ENCODE results near the gene PDLIM4.

PDLIM4 gene

DNA sequence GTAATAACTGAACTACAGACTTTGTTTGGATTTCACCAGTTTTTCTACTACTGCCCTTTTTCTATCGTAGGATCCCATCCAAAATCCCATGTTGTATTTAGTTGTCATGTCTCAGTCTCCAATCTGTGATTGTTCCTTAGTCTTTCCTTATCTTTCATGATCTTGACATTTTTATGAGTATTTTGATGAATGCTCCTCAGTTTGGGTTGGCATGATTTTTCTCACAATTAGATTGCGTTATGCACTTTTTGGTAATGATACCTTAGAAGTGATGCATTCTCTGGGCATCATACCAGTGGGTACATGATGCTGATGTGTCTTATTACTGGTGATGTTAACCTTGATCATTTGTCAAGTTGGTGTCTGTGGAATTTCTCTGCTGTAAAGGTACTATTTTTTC is 42.4 kb downstream of the PDLIM4 start:
- FAIRE-seq (no peak), DNase-seq (ENCODE audit: extremely low spot score, insufficient read length, low read depth) (no peak)

DNA sequence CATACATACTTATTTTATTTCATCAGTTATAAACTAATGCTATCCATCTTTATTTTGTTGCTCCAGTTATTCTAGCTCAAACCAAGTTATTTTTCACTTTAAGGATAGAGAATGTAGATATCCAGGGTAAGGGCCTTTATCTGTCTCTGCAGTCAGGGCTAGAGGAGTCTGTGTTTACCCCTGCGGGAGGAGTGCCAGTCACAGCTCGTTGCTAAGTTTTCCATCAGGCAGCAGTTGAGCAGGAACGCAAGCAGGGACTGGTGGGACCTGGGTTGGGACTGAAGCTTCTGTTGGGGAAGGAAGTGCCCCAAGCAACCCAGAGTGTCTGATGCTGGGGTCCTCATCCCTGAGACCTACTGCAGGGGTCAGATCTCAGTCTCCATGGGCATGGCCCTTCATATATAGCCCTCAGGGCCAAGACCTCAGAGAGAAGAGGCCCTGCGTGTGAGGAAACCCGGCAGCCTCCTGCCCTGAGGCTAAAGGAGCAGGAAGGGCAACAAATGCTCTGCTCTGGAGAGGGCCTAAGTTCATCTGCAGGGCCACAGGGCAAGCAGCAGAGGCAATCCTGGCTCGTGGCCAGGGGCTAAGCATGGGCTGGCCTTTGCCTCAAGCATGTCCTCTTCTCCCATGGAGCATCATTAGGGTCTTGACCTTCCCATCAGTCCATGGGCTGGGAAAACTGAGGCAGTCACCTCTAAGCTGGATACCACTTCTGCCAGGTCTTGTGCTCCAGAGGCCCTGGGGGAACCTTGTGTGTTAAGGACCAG is 43.3 kb downstream of the PDLIM4 start:
- no peak for DNase-seq (ENCODE audit: extremely low spot score, insufficient read length, low read depth)
- FAIRE-seq, result no peak

DNA sequence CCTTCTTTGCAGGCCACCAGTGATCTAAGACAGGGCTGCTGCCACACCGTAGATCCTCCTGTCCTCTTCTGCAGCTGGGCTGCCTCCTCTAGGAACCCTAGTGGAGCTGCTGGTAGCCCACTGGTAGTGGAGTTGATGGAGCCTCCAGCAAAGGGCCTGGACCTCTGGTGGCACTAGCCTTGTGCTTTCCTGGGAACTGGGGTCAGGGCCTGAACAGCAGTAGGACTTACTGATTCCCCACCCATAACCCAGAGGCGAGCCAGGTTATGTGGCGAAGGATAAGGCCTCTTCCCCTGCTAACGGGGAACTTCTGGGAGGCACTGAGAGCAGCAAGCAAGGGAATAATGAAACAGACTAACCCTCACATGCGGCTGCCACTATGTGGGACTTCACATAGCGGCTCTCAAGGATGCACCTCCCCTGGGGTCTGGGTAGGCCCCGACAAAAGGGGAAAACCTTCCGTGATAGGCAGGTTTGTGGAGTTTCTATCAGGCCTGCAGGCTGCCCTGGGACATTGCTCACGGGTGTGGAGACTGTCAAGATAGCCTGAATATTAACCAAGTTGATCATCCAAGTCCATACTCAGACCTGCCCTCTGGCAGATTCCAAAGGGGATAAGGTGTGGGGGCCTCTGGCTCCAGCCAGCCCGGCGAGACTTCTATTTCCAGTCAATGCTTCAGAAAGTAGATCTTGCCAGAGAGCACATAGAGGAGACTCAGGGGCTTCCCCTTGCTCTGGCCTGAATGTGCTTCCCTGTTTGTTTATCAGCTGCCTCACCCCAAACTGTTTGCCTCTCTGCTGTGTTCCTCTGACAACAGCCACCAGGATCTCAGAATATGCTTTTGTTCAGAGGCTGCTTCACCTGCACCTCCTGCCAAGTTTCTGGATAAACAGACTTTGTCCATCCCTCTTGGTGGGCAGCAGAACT is 44.1 kb downstream of the PDLIM4 start:
- no peak for FAIRE-seq
- DNase-seq (ENCODE audit: extremely low spot score, insufficient read length, low read depth), result no peak

DNA sequence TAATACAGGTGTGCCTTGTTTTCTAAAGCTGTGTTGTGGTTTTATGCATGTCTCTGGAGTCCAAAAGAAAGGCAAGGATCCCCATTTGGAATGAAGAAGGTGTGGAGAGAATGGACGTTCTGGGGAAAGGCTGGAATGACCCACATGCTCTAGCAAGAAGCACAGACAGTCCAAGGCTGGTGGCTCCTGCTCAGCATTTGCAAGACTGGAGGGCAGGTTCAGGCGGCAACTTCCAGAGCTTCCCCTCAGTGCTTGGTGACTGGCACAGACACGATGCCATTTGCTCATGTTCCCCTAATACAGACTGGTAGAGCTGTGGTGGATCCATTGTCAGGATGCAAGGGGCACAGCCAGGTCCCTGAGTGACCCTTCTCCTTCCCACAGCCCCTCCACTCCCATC is 44.9 kb downstream of the PDLIM4 start:
- no peak for FAIRE-seq
- no peak for DNase-seq (ENCODE audit: extremely low spot score, insufficient read length, low read depth)

DNA sequence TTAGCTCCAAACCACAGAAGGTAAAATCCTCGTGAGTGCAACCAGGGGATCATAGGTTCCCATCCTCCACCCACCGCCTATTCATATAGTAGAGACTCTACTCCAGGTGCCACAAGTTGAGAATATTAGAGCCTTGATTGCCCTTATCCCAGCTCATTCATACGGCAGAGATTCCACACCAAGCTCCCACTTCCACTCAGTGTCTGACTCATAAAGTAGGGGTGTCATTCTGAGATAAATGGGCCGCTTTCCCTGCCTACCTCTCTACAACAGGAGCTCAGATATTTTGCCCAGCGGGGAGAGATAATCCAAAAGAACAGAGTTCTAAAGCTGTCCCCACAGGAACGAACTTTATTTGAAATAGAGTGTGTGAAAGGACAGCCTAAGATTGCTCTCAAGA is 46.1 kb downstream of the PDLIM4 start:
- no peak for DNase-seq (ENCODE audit: extremely low spot score, insufficient read length, low read depth)

DNA sequence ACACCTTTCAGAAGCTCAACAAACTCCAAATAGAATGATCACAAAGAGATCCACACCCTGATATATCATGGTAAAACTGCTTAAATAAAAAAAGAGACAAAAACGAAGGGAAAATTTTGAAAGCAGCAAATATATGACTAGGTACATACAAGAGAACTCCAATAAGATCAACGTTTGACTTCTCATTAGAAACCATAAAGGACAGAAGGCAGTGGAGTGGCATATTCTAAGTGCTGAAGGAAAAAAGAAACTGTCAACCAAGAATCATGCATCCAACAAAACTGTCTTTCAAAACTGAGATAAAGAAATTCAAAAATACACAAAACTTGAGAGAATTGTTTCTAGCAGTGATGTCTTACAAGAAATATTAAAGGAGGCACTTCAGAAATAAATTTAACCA is 47.9 kb downstream of the PDLIM4 start:
- FAIRE-seq, result no peak
- no peak for DNase-seq (ENCODE audit: extremely low spot score, insufficient read length, low read depth)

More for the DNA sequence above, 46.1 kb downstream of the PDLIM4 start:
- FAIRE-seq, result no peak

DNA sequence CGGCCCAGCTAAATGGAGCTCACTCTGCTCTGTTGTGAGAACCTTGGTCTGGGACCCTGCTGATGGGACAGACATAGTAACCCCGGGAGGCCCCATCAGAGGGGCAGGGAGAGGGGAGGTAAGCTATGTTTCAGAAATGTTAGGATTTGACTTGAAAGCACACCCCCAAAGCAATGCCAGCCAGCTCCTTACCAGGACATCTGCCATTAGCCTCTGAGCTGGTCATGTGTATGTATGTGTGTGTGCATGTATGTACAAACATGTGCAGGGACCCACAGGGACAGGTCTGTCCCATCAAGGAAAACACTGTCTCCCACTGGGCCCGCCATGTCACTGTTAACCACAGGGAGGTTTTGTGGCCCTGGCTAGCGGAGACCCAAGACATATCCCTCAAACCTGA is 51.2 kb downstream of the PDLIM4 start:
- FAIRE-seq, result no peak
- no peak for DNase-seq (ENCODE audit: extremely low spot score, insufficient read length, low read depth)

DNA sequence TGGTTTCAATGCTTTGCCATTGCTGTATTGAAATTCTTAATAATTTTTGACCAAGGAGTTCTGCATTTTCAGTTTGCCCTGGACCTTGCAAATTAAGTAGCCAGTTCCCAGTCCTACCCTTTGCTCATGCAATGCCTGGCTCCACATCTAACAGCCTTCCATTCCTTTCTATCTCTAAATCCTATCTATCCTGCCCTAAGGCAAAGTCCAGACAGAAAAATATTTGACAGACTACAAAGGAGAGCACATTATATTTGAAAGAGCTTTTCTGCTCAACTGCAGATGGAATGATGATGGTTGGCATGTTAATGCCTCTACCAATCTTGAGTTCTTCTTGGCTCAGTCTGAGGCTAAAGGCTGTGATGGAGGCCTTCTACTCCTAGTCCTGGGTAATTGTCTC is 52.2 kb downstream of the PDLIM4 start:
- DNase-seq (ENCODE audit: extremely low spot score, insufficient read length, low read depth) (no peak), FAIRE-seq (no peak)

DNA sequence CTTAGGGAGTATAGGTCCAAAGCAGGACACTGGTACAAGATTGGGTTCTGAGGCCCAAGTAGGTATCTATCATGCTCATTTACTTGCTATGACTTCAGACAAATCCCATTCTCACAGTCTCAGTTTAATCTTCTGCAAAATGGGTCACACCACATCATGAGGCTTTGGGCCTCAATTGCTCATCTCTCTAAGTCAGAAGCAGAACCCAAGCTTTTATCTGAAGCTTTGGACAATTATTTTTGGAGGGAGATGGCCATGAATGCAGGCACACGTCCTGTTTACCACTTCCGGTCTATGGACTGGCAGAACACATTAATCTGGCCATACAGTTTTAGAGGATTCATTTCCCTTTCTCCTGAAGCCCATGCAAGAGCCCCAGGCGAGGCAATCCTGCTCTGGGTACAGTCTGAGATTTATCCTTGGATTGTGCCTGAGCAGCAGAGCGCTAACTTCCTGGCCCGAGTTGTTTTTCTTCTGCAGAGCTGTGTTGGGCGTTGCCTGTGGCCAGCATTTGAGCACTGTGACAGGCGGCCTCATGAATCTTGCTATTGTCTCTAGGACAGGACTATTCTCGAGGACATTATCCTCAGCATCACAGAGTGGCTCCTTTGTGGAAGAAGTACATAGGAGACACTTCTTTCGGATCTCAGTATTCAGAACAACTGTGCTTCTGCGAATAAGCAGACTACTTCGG is 52.8 kb downstream of the PDLIM4 start:
- FAIRE-seq (no peak), DNase-seq (ENCODE audit: extremely low spot score, insufficient read length, low read depth) (no peak)

DNA sequence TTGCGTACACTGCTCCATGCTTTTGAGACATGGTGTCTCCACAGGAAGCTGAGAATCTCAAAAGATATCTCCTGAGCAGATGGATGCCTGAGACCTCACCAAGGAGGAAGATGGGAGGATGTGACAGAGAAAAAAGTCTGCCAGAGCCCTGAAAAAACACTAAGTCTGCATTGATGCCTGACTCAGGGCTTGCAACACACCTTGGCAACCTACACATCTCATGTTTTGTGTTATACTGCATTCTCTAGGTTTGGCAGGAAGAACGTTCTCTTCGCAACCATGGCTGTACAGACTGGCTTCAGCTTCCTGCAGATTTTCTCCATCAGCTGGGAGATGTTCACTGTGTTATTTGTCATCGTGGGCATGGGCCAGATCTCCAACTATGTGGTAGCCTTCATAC is 55.9 kb downstream of the PDLIM4 start:
- DNase-seq (ENCODE audit: extremely low spot score, insufficient read length, low read depth), result no peak
- FAIRE-seq, result no peak

DNA sequence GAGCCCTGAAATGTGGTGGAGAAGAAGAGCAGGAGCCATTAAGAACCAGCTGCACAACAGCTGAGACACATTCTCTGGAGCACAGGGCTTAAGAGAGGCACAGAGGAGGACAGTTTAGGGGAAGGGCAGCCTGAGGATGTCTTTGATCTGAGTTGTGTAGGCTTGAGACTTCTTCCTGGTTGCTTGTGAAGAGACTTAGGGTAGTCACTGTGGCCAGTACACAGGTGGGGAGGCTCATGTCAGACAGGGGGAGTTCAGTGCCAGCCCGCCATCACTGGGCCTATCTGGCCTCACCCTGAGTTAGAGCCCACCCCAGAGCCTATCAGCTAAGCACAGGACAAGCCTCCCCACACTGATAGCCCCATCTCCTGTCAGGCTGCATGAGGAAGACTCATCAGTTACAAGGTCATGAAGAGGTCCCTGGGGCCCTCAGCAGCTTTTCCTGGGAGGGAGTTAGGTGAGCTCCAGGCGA is 56.5 kb downstream of the PDLIM4 start:
- DNase-seq (ENCODE audit: extremely low spot score, insufficient read length, low read depth) (no peak), FAIRE-seq (no peak)

DNA sequence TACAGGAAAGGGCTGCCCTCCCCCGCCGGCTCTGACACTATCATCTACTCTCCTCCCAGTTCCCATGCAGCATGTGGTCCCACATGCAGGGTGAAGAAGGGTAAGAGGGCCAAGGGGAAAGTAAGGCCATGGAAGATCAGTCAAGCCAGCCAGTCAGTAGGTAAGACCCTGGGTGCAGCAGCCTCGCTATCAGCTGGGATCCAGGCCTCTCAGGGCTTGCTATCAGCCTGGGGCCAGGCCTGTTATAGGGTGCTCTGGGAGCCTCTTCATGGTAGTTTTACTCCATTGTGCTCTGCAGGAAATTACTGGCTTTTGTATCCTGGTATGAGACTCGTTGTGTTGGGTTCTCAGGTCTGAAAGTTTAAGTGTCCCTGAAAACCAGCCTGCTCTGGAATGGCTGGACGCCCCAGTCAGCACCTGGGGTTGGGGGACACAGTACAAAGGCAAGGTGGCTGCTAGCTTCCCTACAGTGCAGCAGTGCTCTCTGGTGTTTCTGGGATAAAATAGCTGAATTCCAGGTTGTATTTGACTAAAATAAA is 58.1 kb downstream of the PDLIM4 start:
- DNase-seq (ENCODE audit: extremely low spot score, insufficient read length, low read depth) (no peak), FAIRE-seq (no peak)

DNA sequence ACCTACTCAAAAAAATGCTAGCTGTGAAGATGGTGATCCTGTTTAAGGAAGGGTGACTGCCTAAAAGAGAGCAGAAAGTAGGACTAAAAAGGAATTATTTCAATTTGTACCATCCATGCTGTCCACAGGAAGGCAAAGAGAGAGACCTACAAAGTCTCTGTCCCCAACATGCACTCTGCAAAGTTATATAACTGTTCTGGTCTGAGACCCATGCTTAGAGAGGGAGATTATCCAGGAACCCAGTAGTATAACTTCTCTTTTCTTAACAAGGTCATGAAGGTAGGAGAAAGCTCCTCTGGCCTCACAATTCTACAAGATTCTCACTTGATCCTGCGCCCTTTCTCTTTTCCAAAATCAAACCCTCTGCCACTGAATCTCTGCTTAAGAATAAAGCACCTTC is 62.5 kb downstream of the PDLIM4 start:
- FAIRE-seq (no peak), DNase-seq (ENCODE audit: extremely low spot score, insufficient read length, low read depth) (no peak)

DNA sequence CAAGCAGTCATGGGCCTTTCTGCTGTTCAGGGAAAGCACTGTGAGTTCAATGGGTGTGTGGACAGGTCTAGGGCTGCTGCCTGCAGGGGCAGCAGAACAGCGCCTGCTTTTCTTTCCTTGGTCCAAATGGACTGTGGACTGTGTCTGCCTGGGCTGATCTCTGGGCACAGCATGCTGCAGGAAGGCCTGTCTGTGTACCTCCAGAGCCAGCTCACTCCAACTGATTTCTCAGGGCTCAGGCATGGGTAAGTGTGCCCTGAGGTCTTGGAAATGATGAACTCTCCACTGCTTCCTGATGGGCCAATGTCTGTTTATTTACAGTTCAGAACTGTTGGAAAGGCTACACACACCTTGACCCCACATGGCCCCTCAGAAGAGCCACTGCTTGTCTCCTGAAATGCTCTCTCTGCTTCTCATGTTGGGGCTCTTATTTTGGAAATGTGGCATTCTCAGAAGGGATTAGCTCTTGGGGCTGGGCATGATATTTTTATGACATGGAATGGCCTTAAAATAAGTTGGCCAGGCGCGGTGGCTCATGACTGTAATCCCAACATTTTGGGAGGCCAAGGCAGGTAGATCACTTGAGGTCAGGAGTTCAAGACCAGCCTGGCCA is 63.7 kb downstream of the PDLIM4 start:
- no peak for FAIRE-seq

DNA sequence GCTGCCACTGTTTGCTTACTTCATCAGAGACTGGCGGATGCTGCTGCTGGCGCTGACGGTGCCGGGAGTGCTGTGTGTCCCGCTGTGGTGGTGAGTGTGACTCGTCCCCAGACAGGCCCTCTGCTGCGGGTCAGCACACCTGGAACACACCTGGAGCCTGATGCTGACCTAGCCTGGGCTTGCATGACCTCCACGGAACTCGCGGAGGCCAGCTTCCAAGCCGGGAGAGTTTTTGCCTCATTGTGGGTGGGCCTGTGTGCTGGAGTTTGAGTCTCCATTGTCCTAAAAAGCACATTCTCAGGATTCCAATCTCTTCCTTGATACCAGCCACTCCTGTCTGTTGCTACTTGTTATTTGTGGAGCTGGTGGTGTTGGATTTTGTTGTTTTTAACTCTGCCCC is 64.8 kb downstream of the PDLIM4 start:
- DNase-seq (ENCODE audit: extremely low spot score, insufficient read length, low read depth) (no peak), FAIRE-seq (no peak)

More for the DNA sequence above, 63.7 kb downstream of the PDLIM4 start:
- DNase-seq (ENCODE audit: extremely low spot score, insufficient read length, low read depth), result no peak

All from GM18507 (cell line).